Fibroblast of the aortic adventitia (primary cell): ENCODE results near the gene RPP21. TPM values are rescaled to one million over a fixed set of nuclear protein-coding genes. Genes with fewer than 3 reads are reported as not detected.
"Not testable (repeated sequence)": the region's sequence is repeated elsewhere in the genome, so short reads cannot be mapped to it uniquely, and the experiment has no call there.

ENCODE experiments used
- DNase-seq: peaks from one replicate; pipeline ENCODE4 v3.0.0-alpha.2; 2010; ENCODE audit warnings: low read depth
- H3K4me3 ChIP-seq: 2 replicates; pipeline ENCODE4 v1.5.1; 2011; ENCODE audit warnings: low read depth, mild to moderate bottlenecking, control low read depth, low read length, moderate library complexity
- total RNA-seq: library from RNA; depleted of rRNA; stranded (reverse); fragments of >200 nt; gene quantifications from 2 replicates; pipeline ENCODE4 v1.2.3, GENCODE V29; 2012; ENCODE audit warnings: low replicate concordance
- TF ChIP-seq, protein P1 (sequence below): IDR thresholded peaks from 2 replicates; pipeline ENCODE4 v1.5.1; 2011; ENCODE audit warnings: mild to moderate bottlenecking, low read length, control low read depth, inconsistent platforms; ENCODE audit not compliant: insufficient read depth

Gene RPP21
- total RNA-seq, 1 donor, result 23.6 TPM

DNA sequence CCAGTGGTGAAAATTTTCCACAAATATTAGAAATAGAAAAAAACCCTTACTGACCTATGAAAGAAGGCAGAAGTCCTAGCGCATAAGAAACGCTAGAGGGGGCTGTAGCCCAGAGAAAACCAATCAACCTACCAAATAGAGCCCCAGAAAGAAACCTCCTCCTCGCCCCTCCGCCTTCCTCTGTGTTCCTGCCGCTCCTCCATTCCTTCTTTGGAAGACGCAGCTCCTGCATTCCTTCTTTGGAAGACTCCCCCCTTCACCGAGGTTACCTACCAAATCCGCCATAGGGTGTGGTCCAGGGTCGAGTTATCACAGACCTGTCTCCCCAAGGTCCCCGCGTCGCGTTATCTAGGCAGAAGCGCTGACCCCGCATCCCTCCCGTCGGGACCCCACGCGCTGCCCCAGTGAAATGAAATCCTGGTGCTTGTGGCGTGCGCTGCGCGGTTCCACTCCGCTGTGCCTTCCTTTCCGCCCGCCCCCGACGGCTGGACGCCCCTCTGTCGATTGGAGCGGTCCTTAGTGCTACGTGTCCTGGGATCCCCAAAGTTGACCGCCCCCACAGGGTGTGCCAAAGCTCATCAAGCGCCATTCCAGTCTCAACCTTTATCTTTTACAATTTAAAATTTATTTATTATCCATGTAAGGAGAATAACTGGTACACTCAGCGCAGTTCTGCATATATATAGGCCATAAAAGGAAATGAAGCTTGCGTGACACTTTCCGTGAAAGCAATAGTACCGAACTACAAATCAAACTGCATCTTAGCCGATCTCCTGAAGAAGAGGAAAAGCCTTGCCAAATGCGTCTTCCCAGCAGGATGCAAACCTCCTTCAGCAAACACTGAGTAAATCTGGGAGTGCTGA, 13.0 kb downstream of the RPP21 start:
- DNase-seq, result peak; percentile 85
- TF ChIP-seq, protein P1, sequence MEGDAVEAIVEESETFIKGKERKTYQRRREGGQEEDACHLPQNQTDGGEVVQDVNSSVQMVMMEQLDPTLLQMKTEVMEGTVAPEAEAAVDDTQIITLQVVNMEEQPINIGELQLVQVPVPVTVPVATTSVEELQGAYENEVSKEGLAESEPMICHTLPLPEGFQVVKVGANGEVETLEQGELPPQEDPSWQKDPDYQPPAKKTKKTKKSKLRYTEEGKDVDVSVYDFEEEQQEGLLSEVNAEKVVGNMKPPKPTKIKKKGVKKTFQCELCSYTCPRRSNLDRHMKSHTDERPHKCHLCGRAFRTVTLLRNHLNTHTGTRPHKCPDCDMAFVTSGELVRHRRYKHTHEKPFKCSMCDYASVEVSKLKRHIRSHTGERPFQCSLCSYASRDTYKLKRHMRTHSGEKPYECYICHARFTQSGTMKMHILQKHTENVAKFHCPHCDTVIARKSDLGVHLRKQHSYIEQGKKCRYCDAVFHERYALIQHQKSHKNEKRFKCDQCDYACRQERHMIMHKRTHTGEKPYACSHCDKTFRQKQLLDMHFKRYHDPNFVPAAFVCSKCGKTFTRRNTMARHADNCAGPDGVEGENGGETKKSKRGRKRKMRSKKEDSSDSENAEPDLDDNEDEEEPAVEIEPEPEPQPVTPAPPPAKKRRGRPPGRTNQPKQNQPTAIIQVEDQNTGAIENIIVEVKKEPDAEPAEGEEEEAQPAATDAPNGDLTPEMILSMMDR, result peak; percentile 87

DNA sequence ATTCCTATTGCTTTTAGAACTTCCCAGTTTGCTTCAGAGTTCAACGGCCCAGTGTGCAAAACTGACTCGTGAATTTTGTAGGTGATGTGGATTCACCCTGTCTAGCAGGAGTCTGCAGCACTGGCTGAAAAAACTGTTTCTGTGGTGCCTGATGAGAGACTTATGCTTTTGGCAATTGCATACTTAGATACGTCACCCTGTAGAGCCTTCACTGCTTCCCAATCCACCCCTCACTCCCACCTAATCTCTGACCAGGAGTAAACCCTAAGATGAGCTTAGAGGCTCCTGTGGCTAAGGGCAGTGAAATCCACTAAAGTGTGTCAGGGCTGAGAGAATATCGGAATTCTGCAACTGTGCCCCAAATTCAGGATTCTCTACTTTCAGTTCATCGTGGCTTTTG, 14.3 kb downstream of the RPP21 start:
- TF ChIP-seq, protein P1, result no peak
- DNase-seq, result no peak
- no peak overlapping the region for H3K4me3 ChIP-seq

More for the DNA sequence above, 13.0 kb downstream of the RPP21 start:
- peak overlapping the region; percentile 63 for H3K4me3 ChIP-seq

DNA sequence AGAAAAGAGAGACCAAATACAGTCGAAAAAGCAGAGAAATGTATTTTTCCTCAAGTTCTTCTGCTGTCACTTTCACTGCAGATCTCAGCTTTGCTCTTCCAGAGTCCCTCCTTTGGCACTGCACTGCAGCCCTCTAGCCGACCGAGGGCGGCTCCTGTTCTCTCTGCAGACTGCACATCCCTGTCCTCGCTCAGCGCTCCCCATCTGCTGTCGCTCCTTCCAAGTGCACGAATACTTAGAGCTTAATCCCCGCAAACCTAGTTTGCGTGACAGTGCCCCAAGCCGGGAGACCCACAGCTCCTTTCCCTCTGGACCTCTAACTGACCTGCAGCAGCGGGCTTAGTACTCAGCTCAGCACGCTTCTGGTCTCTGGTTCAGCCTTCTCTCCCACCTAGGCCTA, 15.2 kb downstream of the RPP21 start:
- no peak for DNase-seq

DNA sequence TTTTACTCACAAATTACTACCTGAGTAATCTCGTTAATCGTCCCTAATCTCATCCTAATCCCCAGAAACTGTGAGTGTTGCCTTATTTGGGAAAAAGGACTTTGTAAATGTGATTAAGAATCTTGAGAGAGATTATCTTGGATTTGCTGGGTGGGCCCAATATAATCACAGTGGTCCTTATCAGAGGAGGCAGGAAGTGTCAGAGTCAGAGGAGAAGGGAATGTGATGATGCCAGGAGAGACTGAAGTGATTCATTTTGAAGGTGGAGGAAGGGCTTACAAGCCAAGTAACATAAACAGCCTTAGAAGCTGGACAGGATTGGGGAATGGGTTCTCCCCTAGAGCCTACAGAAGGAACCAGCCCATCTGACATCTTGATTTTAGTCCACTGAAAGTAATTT, 16.7 kb downstream of the RPP21 start:
- TF ChIP-seq, protein P1, result no peak
- no peak overlapping the region for H3K4me3 ChIP-seq
- peak; percentile 8 for DNase-seq

More for the DNA sequence above, 15.2 kb downstream of the RPP21 start:
- TF ChIP-seq, protein P1, result no peak
- no peak overlapping the region for H3K4me3 ChIP-seq

DNA sequence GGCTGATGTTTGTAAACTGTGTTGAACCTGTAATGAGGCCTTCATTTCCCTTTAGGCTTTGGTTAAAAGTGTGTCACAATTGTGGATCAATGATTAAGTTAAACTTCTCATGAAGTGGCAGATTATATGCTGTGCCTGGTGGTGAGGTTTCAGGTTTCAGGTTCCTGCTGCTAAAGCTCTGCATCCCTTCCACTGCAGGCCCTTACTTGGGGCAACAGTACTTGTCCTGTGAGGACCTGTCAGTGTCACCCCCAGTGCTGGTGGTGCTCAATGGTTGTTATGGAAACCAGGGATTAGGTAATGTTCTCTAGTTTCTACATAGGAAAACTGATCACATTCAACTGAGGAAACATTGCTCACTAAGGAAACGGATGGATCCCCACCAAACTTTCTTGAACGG, 18.5 kb downstream of the RPP21 start:
- TF ChIP-seq, protein P1, result no peak
- DNase-seq, result no peak
- H3K4me3 ChIP-seq, result no peak overlapping the region

DNA sequence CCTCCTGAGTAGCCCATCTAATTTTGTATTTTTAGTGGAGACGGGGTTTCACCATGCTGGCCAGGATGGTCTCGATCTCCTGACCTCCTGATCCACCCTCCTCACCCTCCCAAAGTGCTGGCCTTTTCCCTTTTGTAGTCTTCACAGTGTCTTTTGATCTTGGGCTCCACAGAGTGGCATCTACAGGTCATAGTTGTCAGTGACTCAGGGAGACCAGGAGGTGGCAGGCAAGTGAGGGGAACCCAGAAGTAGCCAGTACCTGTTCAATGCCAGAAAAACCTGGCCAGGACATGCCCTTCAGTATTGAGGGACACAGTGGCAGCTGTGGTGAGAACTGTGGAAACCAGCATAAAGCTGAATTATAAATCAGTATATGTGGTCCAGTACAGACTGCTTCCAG, 19.6 kb downstream of the RPP21 start:
- TF ChIP-seq, protein P1, result no peak
- no peak for DNase-seq

DNA sequence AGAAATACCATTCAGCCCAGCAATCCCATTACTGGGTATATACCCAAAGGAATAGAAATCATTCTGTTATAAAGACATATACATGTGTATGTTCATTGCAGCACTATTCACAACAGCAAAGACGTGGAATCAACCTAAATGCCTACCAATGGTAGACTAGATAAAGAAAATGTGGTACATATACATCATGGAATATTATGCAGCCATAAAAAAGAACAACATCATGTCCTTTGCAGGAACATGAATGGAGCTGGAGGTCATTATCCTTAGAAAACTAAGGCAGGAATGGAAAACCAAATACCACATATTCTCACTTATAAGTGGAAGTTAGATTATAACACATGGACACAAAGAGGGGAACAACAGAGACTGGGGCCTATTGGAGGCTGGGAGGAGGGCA, 24.3 kb downstream of the RPP21 start:
- DNase-seq, H3K4me3 ChIP-seq: not testable (repeated sequence)

More for the DNA sequence above, 19.6 kb downstream of the RPP21 start:
- no peak overlapping the region for H3K4me3 ChIP-seq
